ENCODE measurements around the gene C2orf80.
"Not testable (repeated sequence)": the region's sequence is repeated elsewhere in the genome, so short reads cannot be mapped to it uniquely, and the experiment has no call there.

Gene C2orf80

GRCh38 chr2:208189810-208190503 lies at the start of gene C2orf80:
Gene C2orf80 (minus strand): TSS chr2:208190030. CDS start chr2:208186986, 3,044 bp downstream.
- no peak for TF ChIP-seq CTCF (conservative IDR thresholded peaks at IDR 0.05)
- H3K27ac ChIP-seq, result peak within 1 kb of the TSS; percentile 60

- TF ChIP-seq CTCF (conservative IDR thresholded peaks at IDR 0.05), result no peak
These were observed 46.0 kb upstream of the C2orf80 start for GRCh38 chr2:208235860-208236259.

GRCh38 chr2:208234786-208235185 lies 45.0 kb upstream of the C2orf80 start:
- no peak overlapping the region for H3K27ac ChIP-seq
- no peak for TF ChIP-seq CTCF (conservative IDR thresholded peaks at IDR 0.05)

More at GRCh38 chr2:208235860-208236259, 46.0 kb upstream of the C2orf80 start:
- no peak overlapping the region for H3K27ac ChIP-seq

- no peak overlapping the region for H3K27ac ChIP-seq
- no peak for TF ChIP-seq CTCF (conservative IDR thresholded peaks at IDR 0.05)
These were observed 38.6 kb upstream of the C2orf80 start for GRCh38 chr2:208228476-208228875.

- no peak overlapping the region for H3K27ac ChIP-seq
- no peak for TF ChIP-seq CTCF (conservative IDR thresholded peaks at IDR 0.05)
These were observed 37.9 kb upstream of the C2orf80 start for GRCh38 chr2:208227581-208228232.

GRCh38 chr2:208224802-208225201 lies 35.0 kb upstream of the C2orf80 start:
- TF ChIP-seq CTCF (conservative IDR thresholded peaks at IDR 0.05), result no peak

GRCh38 chr2:208222351-208222750 lies 32.5 kb upstream of the C2orf80 start:
- H3K27ac ChIP-seq, result no peak overlapping the region
- no peak for TF ChIP-seq CTCF (conservative IDR thresholded peaks at IDR 0.05)

More at GRCh38 chr2:208224802-208225201, 35.0 kb upstream of the C2orf80 start:
- no peak overlapping the region for H3K27ac ChIP-seq

- not testable (repeated sequence) for H3K27ac ChIP-seq
These were observed 32.0 kb upstream of the C2orf80 start for GRCh38 chr2:208221873-208222272.

All from VCaP (cell line).